Gastrocnemius medialis (tissue), 4 donors: Measurements from ENCODE around the gene BMP2K. TPM values are rescaled to one million over a fixed set of nuclear protein-coding genes. Genes with fewer than 3 reads are reported as not detected.
"Not testable (repeated sequence)": the region's sequence is repeated elsewhere in the genome, so short reads cannot be mapped to it uniquely, and the experiment has no call there.

Experiments used
- ATAC-seq, 2 donors: fragments of 150-250 bp; one replicate each; pipeline ENCODE4 v1.9.1; 2016
- DNase-seq, 2 donors: peaks; one replicate each; pipeline ENCODE4 v3.0.0-alpha.2; 2019
- H3K27ac ChIP-seq, 4 donors: fragments of 200-600 bp; sonication (generic); 1 replicate in 1 of 4; 2 replicates in 3 of 4; pipeline ENCODE4 v1.5.1; 2016 to 2018; ENCODE audit warnings: mild to moderate bottlenecking in 2 of 4, moderate library complexity in 1 of 4
- H3K27me3 ChIP-seq, 3 donors: fragments of 200-600 bp; sonication (generic) in 2 of 3; 1 replicate in 1 of 3; 2 replicates in 2 of 3; pipeline versions ENCODE4 v1.5.1 to v1.6.0; 2016 to 2019; ENCODE audit warnings: mild to moderate bottlenecking in 1 of 3, moderate library complexity in 1 of 3
- H3K36me3 ChIP-seq, 2 donors: fragments of 200-600 bp; sonication (generic) in 1 of 2; one replicate each; pipeline ENCODE4 v1.5.1; 2017 to 2018
- H3K4me1 ChIP-seq, 2 donors: fragments of 200-600 bp; sonication (generic) in 1 of 2; one replicate each; pipeline ENCODE4 v1.5.1; 2016 to 2017; ENCODE audit warnings: mild to moderate bottlenecking in 2 of 2
- H3K4me3 ChIP-seq, 4 donors: fragments of 200-600 bp; sonication (generic) in 3 of 4; 1 replicate in 1 of 4; 2 replicates in 3 of 4; pipeline ENCODE4 v1.5.1; 2016 to 2019; ENCODE audit warnings: mild to moderate bottlenecking in 2 of 4
- H3K9me3 ChIP-seq, 3 donors: fragments of 200-600 bp; sonication (generic) in 2 of 3; 1 replicate in 1 of 3; 2 replicates in 2 of 3; pipeline ENCODE4 v1.5.1; 2016 to 2019
- CTCF ChIP-seq, 5 experiments: fragments of 450-650 bp in 3 of 5; fragments of 200-600 bp in 2 of 5; sonication (generic) in 2 of 5; IDR thresholded peaks in 4 of 5; conservative IDR thresholded peaks in 1 of 5; 1 replicate in 4 of 5; 2 replicates in 1 of 5; pipeline ENCODE4 v1.5.1; 2016 to 2019; ENCODE audit warnings: antibody characterized with exemption in 5 of 5, mild to moderate bottlenecking in 3 of 5, moderate library complexity in 3 of 5
- POLR2A ChIP-seq, 2 donors: fragments of 450-650 bp; IDR thresholded peaks; one replicate each; pipeline ENCODE4 v1.6.1; 2017; ENCODE audit warnings: antibody characterized with exemption in 2 of 2, mild to moderate bottlenecking in 2 of 2, moderate library complexity in 2 of 2
- in situ Hi-C, 4 donors: fragments of 200-750 bp; cut with MboI; loops; one replicate each; pipeline versions ENCODE4 v1.15.0 to v1.8.0; 2017; ENCODE audit warnings: low sequenced_read_pairs in 4 of 4
- intact Hi-C: fragments of 100-400 bp; cut with DNase I; formaldehyde crosslinking; loops from one replicate; pipeline ENCODE4 v1.15.1; 2023; ENCODE audit warnings: low total_unique reads
- total RNA-seq, 4 donors: library from RNA; depleted of rRNA; stranded (reverse); fragments of >200 nt; gene quantifications; one replicate each; pipeline versions ENCODE4 v1.1.0 to v1.2.3, GENCODE V29; 2016

BMP2K gene
- total RNA-seq, 4 donors from 2014 or later = 16.6 to 20.4 (median 17.2) TPM

- intact Hi-C loops = no loop called here
- no peak for TF ChIP-seq POLR2A (IDR thresholded peaks at IDR 0.05)
- no peak for TF ChIP-seq CTCF (IDR thresholded peaks at IDR 0.05 in 4 of 5, conservative IDR thresholded peaks at IDR 0.05 in 1 of 5)
- in situ Hi-C loops = no loop called here
Observed at GRCh38 chr4:78907638-78908037, 131.5 kb downstream of the BMP2K start.

GRCh38 chr4:78908974-78909373 is 132.8 kb downstream of the BMP2K start:
- H3K4me1 ChIP-seq, H3K4me3 ChIP-seq, ATAC-seq, H3K27ac ChIP-seq, in situ Hi-C loops, H3K27me3 ChIP-seq, H3K9me3 ChIP-seq, intact Hi-C loops: not testable (repeated sequence)
- DNase-seq = peak in 1 of 2 donors; percentile 13
- H3K36me3 ChIP-seq = peaks cover 0 to 16% of the 10 kb centered on the region in 2 donors

More at GRCh38 chr4:78907638-78908037, 131.5 kb downstream of the BMP2K start:
- H3K4me3 ChIP-seq = no peak overlapping the region
- ATAC-seq = no peak
- H3K9me3 ChIP-seq = no peaks in the 10 kb centered on the region
- no peak overlapping the region for H3K27ac ChIP-seq
- no peaks in the 10 kb centered on the region for H3K27me3 ChIP-seq
- H3K36me3 ChIP-seq = peaks cover 0 to 16% of the 10 kb centered on the region in 2 donors
- DNase-seq = no peak
- peaks cover 0 to 5% of the 10 kb centered on the region in 2 donors for H3K4me1 ChIP-seq

- H3K4me3 ChIP-seq = no peak overlapping the region
- no peaks in the 10 kb centered on the region for H3K27me3 ChIP-seq
- DNase-seq (no peak), ATAC-seq (no peak)
- intact Hi-C loops = no loop called here
- H3K36me3 ChIP-seq = peaks cover 0 to 16% of the 10 kb centered on the region in 2 donors
- in situ Hi-C loops = no loop called here
- peaks cover 0 to 5% of the 10 kb centered on the region in 2 donors for H3K4me1 ChIP-seq
- no peaks in the 10 kb centered on the region for H3K9me3 ChIP-seq
- TF ChIP-seq CTCF (IDR thresholded peaks at IDR 0.05 in 4 of 5, conservative IDR thresholded peaks at IDR 0.05 in 1 of 5) = no peak
- no peak overlapping the region for H3K27ac ChIP-seq
Observed at GRCh38 chr4:78910612-78911011, 134.5 kb downstream of the BMP2K start.

GRCh38 chr4:78922207-78922606 is 146.1 kb downstream of the BMP2K start:
- DNase-seq (no peak), ATAC-seq (no peak)
- Histone ChIP-seq H3K9me3 (no peaks in the 10 kb centered on the region), H3K4me3 (no peak overlapping the region), H3K4me1 (no peaks in the 10 kb centered on the region), H3K36me3 (peaks cover 0 to 19% of the 10 kb centered on the region in 2 donors), H3K27ac (no peak overlapping the region), H3K27me3 (no peaks in the 10 kb centered on the region)
- in situ Hi-C loops = no loop called here
- no peak for TF ChIP-seq POLR2A (IDR thresholded peaks at IDR 0.05)
- intact Hi-C loops = no loop called here

GRCh38 chr4:78923464-78924312 is 147.5 kb downstream of the BMP2K start:
- Histone ChIP-seq H3K4me3 (no peak overlapping the region), H3K9me3 (no peaks in the 10 kb centered on the region), H3K27me3 (no peaks in the 10 kb centered on the region), H3K4me1 (no peaks in the 10 kb centered on the region), H3K27ac (no peak overlapping the region), H3K36me3 (peaks cover 0 to 22% of the 10 kb centered on the region in 2 donors)
- no peak for ATAC-seq
- in situ Hi-C loops = no loop called here
- no peak for DNase-seq
- TF ChIP-seq CTCF (IDR thresholded peaks at IDR 0.05 in 4 of 5, conservative IDR thresholded peaks at IDR 0.05 in 1 of 5) (no peak), POLR2A (IDR thresholded peaks at IDR 0.05) (no peak)
- intact Hi-C loops = no loop called here
